ENCODE measurements around the gene SCN4A. TPM values are rescaled to one million over a fixed set of nuclear protein-coding genes. Genes with fewer than 3 reads are reported as not detected.

SCN4A gene
- total RNA-seq, 1 donor from 2014 or later, result 1.8 TPM

DNA sequence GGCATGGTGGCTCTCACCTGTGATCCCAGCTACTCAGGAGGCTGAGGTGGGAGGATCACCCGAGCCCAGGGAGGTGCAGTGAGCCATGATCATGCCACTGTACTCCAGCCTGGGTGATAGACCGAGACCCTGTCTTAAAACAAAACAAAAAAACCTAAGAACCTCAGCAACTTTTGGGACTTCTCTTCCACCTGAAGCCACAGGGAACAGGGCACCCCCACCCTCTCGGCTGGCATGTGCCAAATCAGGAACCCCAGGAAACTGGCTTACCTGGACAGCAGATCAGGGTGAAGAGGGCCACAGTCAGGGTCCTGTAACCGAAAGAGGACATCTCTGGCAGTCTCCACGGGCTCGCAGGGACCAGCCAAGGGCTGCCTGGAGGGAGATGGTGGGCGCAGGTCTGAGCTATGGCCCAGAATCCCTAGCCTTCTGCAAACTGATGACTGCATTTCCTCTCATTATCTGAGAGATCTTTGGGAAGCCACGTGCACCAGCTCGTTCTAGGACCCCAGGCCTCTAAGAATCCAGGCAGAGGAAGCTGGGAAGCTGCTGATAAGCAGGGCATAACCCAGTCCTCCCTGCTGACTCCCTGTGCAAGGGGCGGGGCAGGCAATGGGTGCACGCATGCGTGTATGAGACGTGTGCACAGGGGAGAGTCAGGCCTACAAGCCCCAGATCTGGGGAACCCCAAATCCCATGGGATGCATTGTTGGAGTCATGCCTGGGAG lies 33.8 kb upstream of the SCN4A start:
- Histone ChIP-seq H3F3A (ENCODE audit: low read depth) (peaks cover 5% of the 10 kb centered on the region), H2AFZ (replicated peaks) (no peak overlapping the region), H3K36me3 (no peaks in the 10 kb centered on the region), H3K4me3 (no peak overlapping the region), H4K20me1 (ENCODE audit: low read depth) (no peaks in the 10 kb centered on the region), H3K27me3 (no peaks in the 10 kb centered on the region), H3K4me1 (peaks cover 27% of the 10 kb centered on the region), H3K9me3 (ENCODE audit: low read depth) (no peaks in the 10 kb centered on the region), H3K79me2 (ENCODE audit: low read depth) (no peaks in the 10 kb centered on the region), H3K27ac (no peak overlapping the region), H3K4me2 (no peak overlapping the region), H3K9ac (no peak overlapping the region)
- Mint-ChIP-seq H3K4me1 (peaks cover 27% of the 10 kb centered on the region), H3K36me3 (no peaks in the 10 kb centered on the region), H3K9me3 (no peaks in the 10 kb centered on the region), H3K27me3 (ENCODE audit: insufficient read depth, low read depth) (peaks cover 6% of the 10 kb centered on the region), H3K27ac (no peak overlapping the region), H3K4me3 (no peak overlapping the region)
- DNase-seq (ENCODE audit: low spot score), result no peak
- TF ChIP-seq, protein P1, sequence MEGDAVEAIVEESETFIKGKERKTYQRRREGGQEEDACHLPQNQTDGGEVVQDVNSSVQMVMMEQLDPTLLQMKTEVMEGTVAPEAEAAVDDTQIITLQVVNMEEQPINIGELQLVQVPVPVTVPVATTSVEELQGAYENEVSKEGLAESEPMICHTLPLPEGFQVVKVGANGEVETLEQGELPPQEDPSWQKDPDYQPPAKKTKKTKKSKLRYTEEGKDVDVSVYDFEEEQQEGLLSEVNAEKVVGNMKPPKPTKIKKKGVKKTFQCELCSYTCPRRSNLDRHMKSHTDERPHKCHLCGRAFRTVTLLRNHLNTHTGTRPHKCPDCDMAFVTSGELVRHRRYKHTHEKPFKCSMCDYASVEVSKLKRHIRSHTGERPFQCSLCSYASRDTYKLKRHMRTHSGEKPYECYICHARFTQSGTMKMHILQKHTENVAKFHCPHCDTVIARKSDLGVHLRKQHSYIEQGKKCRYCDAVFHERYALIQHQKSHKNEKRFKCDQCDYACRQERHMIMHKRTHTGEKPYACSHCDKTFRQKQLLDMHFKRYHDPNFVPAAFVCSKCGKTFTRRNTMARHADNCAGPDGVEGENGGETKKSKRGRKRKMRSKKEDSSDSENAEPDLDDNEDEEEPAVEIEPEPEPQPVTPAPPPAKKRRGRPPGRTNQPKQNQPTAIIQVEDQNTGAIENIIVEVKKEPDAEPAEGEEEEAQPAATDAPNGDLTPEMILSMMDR (IDR thresholded peaks at IDR 0.05), result no peak
- TF ChIP-seq EZH2phosphoT487 (IDR thresholded peaks at IDR 0.05) (no peak), EZH2 (IDR thresholded peaks at IDR 0.05) (no peak)

- peaks cover 27% of the 10 kb centered on the region for H3K4me1 ChIP-seq
- no peaks in the 10 kb centered on the region for H4K20me1 ChIP-seq (ENCODE audit: low read depth)
- H3K4me3 ChIP-seq, result no peak overlapping the region
- no peak overlapping the region for H3K27ac ChIP-seq
- Mint-ChIP-seq H3K27me3 (ENCODE audit: insufficient read depth, low read depth) (peaks cover 6% of the 10 kb centered on the region), H3K9me3 (no peaks in the 10 kb centered on the region), H3K27ac (no peak overlapping the region), H3K36me3 (no peaks in the 10 kb centered on the region), H3K4me3 (no peak overlapping the region), H3K4me1 (peaks cover 27% of the 10 kb centered on the region)
- no peak overlapping the region for H2AFZ ChIP-seq (replicated peaks)
- H3K9me3 ChIP-seq (ENCODE audit: low read depth), result no peaks in the 10 kb centered on the region
- H3K79me2 ChIP-seq (ENCODE audit: low read depth), result no peaks in the 10 kb centered on the region
- no peak for DNase-seq (ENCODE audit: low spot score)
- TF ChIP-seq, protein P1 (IDR thresholded peaks at IDR 0.05), result no peak
- TF ChIP-seq EZH2 (IDR thresholded peaks at IDR 0.05), result no peak
- TF ChIP-seq EZH2phosphoT487 (IDR thresholded peaks at IDR 0.05), result no peak
- H3F3A ChIP-seq (ENCODE audit: low read depth), result peaks cover 5% of the 10 kb centered on the region
- no peak overlapping the region for H3K9ac ChIP-seq
- no peak overlapping the region for H3K4me2 ChIP-seq
- no peaks in the 10 kb centered on the region for H3K36me3 ChIP-seq
- no peaks in the 10 kb centered on the region for H3K27me3 ChIP-seq
Measured at GRCh38 chr17:64005734-64006167, 33.0 kb upstream of the SCN4A start.

- H3K4me2 ChIP-seq, result no peak overlapping the region
- no peaks in the 10 kb centered on the region for H3K9me3 ChIP-seq (ENCODE audit: low read depth)
- TF ChIP-seq EZH2phosphoT487 (IDR thresholded peaks at IDR 0.05) (no peak), EZH2 (IDR thresholded peaks at IDR 0.05) (no peak)
- TF ChIP-seq, protein P1 (IDR thresholded peaks at IDR 0.05), result no peak
- H3K9ac ChIP-seq, result no peak overlapping the region
- no peaks in the 10 kb centered on the region for H3K36me3 ChIP-seq
- no peaks in the 10 kb centered on the region for H3K27me3 ChIP-seq
- H3F3A ChIP-seq (ENCODE audit: low read depth), result peaks cover 2% of the 10 kb centered on the region
- H3K27ac ChIP-seq, result no peak overlapping the region
- no peak overlapping the region for H3K4me3 ChIP-seq
- no peak for DNase-seq (ENCODE audit: low spot score)
- H2AFZ ChIP-seq (replicated peaks), result no peak overlapping the region
- H3K27me3 Mint-ChIP-seq (ENCODE audit: insufficient read depth, low read depth), result peaks cover 6% of the 10 kb centered on the region
- peaks cover 22% of the 10 kb centered on the region for H3K4me1 Mint-ChIP-seq
- no peaks in the 10 kb centered on the region for H3K36me3 Mint-ChIP-seq
- H3K27ac Mint-ChIP-seq, result peak overlapping the region; percentile 74
- H3K9me3 Mint-ChIP-seq, result no peaks in the 10 kb centered on the region
- H4K20me1 ChIP-seq (ENCODE audit: low read depth), result no peaks in the 10 kb centered on the region
- no peaks in the 10 kb centered on the region for H3K79me2 ChIP-seq (ENCODE audit: low read depth)
- peaks cover 21% of the 10 kb centered on the region for H3K4me1 ChIP-seq
- H3K4me3 Mint-ChIP-seq, result no peak overlapping the region
Measured at GRCh38 chr17:64004903-64005733, 32.4 kb upstream of the SCN4A start.

Data from neural progenitor cell (in vitro differentiated cells).